PC-3 (cell line): ENCODE measurements around the gene CEP120.

ENCODE experiments used
- EZH2 ChIP-seq: fragments of 300-600 bp; sonication (generic); IDR thresholded peaks from one replicate; pipeline ENCODE4 v1.6.1; 2017; ENCODE audit warnings: antibody characterized with exemption, mild to moderate bottlenecking, low read length; ENCODE audit not compliant: unreplicated experiment
- EZH2phosphoT487 ChIP-seq: fragments of 300-600 bp; sonication (generic); IDR thresholded peaks from 2 replicates; pipeline ENCODE4 v1.6.1; 2018; ENCODE audit warnings: mild to moderate bottlenecking, antibody characterized with exemption, low read length, borderline replicate concordance
- TF ChIP-seq, protein P1 (sequence below): fragments of 300-600 bp; sonication (generic); conservative IDR thresholded peaks from 2 replicates; pipeline ENCODE4 v1.5.1; 2017; ENCODE audit warnings: antibody characterized with exemption, low read depth, mild to moderate bottlenecking, low read length

DNA sequence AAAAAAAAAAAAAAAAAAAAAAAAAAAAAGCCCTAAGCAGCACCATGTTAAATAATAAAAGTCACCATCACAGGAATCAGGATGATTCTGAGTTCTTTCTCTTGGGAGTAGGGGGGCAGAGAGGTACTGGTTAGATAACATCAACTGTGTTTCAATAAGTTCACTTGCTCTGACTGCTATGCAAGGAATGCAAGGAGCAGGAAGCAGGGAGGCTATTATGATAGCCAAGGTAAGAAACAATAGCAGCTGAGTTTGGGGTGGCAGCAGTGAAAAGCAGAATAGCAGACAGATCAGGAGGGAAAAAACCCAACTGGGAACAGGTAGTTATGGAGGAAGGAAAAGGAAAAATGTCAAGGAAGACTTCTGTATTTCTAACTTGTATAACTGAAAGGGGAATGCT is 8.2 kb downstream of the CEP120 start:
- TF ChIP-seq, protein P1, sequence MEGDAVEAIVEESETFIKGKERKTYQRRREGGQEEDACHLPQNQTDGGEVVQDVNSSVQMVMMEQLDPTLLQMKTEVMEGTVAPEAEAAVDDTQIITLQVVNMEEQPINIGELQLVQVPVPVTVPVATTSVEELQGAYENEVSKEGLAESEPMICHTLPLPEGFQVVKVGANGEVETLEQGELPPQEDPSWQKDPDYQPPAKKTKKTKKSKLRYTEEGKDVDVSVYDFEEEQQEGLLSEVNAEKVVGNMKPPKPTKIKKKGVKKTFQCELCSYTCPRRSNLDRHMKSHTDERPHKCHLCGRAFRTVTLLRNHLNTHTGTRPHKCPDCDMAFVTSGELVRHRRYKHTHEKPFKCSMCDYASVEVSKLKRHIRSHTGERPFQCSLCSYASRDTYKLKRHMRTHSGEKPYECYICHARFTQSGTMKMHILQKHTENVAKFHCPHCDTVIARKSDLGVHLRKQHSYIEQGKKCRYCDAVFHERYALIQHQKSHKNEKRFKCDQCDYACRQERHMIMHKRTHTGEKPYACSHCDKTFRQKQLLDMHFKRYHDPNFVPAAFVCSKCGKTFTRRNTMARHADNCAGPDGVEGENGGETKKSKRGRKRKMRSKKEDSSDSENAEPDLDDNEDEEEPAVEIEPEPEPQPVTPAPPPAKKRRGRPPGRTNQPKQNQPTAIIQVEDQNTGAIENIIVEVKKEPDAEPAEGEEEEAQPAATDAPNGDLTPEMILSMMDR = no peak
- TF ChIP-seq EZH2phosphoT487 = no peak
- no peak for TF ChIP-seq EZH2
